Activated T-cell treated with anti-CD3 and anti-CD28 coated beads, Interleukin-2, amount 50 U/mL, for 24 hours (primary cell): ENCODE results near the gene TBCD.
A peak's percentile ranks its signal among the peaks of the same experiment; 100 is the strongest.
"Not testable (repeated sequence)": the region's sequence is repeated elsewhere in the genome, so short reads cannot be mapped to it uniquely, and the experiment has no call there.

Experiments used
- DNase-seq: peaks from one replicate; pipeline ENCODE4 v3.0.0-alpha.2; 2020
- H3K27ac Mint-ChIP-seq: 2 replicates; pipeline ENCODE4 v1.8.0; 2020; ENCODE audit warnings: mild to moderate bottlenecking, mixed read lengths
- H3K27me3 Mint-ChIP-seq: 2 replicates; pipeline ENCODE4 v1.8.0; 2020; ENCODE audit warnings: mixed read lengths
- H3K36me3 Mint-ChIP-seq: 2 replicates; pipeline ENCODE4 v1.8.0; 2020; ENCODE audit warnings: low read depth, mixed read lengths
- H3K4me1 Mint-ChIP-seq: 2 replicates; pipeline ENCODE4 v1.8.0; 2020; ENCODE audit warnings: low read depth, mixed read lengths
- H3K4me3 Mint-ChIP-seq: 2 replicates; pipeline ENCODE4 v1.8.0; 2020; ENCODE audit warnings: mild to moderate bottlenecking, moderate library complexity, mixed read lengths
- H3K9me3 Mint-ChIP-seq: 2 replicates; pipeline ENCODE4 v1.8.0; 2020; ENCODE audit warnings: mixed read lengths

The TBCD gene

GRCh38 chr17:82743344-82744219 is 8.3 kb upstream of the TBCD start:
- DNase-seq, result no peak
- Mint-ChIP-seq H3K36me3 (peaks cover 23% of the 10 kb centered on the region), H3K27me3 (no peaks in the 10 kb centered on the region), H3K4me1 (no peaks in the 10 kb centered on the region), H3K9me3 (peaks cover 20% of the 10 kb centered on the region), H3K4me3 (no peak overlapping the region), H3K27ac (no peak overlapping the region)

GRCh38 chr17:82744736-82745135 is 7.1 kb upstream of the TBCD start:
- Mint-ChIP-seq H3K36me3 (peaks cover 22% of the 10 kb centered on the region), H3K9me3 (peaks cover 20% of the 10 kb centered on the region)
- not testable (repeated sequence) for H3K27me3 Mint-ChIP-seq, H3K4me1 Mint-ChIP-seq, H3K4me3 Mint-ChIP-seq, DNase-seq, H3K27ac Mint-ChIP-seq

GRCh38 chr17:82745524-82745923 is 6.3 kb upstream of the TBCD start:
- Mint-ChIP-seq H3K4me3 (no peak overlapping the region), H3K27me3 (no peaks in the 10 kb centered on the region), H3K9me3 (peaks cover 16% of the 10 kb centered on the region), H3K36me3 (peaks cover 15% of the 10 kb centered on the region), H3K4me1 (no peaks in the 10 kb centered on the region), H3K27ac (no peak overlapping the region)
- DNase-seq, result no peak

- Mint-ChIP-seq H3K27me3 (no peaks in the 10 kb centered on the region), H3K9me3 (peaks cover 6% of the 10 kb centered on the region), H3K27ac (no peak overlapping the region), H3K4me3 (no peak overlapping the region), H3K36me3 (peaks cover 7% of the 10 kb centered on the region), H3K4me1 (peaks cover 11% of the 10 kb centered on the region)
- no peak for DNase-seq
Observed at GRCh38 chr17:82748756-82749155, 3.1 kb upstream of the TBCD start.

- no peak overlapping the region for H3K27ac Mint-ChIP-seq
- peaks cover 6% of the 10 kb centered on the region for H3K9me3 Mint-ChIP-seq
- peaks cover 24% of the 10 kb centered on the region for H3K4me1 Mint-ChIP-seq
- H3K4me3 Mint-ChIP-seq, result peak overlapping the region; percentile 11
- peaks cover 19% of the 10 kb centered on the region for H3K36me3 Mint-ChIP-seq
- H3K27me3 Mint-ChIP-seq, result no peaks in the 10 kb centered on the region
- peak; percentile 42 for DNase-seq
Observed at GRCh38 chr17:82750241-82750908, 1.5 kb upstream of the TBCD start.

- peak overlapping the region; percentile 39 for H3K4me3 Mint-ChIP-seq
- H3K36me3 Mint-ChIP-seq, result peaks cover 26% of the 10 kb centered on the region
Observed at GRCh38 chr17:82751171-82751570, 694 bp upstream of the TBCD start.

GRCh38 chr17:82752371-82753200 is 721 bp downstream of the TBCD start:
- DNase-seq, result no peak

More at GRCh38 chr17:82751171-82751570, 694 bp upstream of the TBCD start:
- DNase-seq, result no peak
- no peak overlapping the region for H3K27ac Mint-ChIP-seq
- peaks cover 24% of the 10 kb centered on the region for H3K4me1 Mint-ChIP-seq
- no peaks in the 10 kb centered on the region for H3K27me3 Mint-ChIP-seq
- peaks cover 4% of the 10 kb centered on the region for H3K9me3 Mint-ChIP-seq

GRCh38 chr17:82753201-82753464 is 1.3 kb downstream of the TBCD start:
- H3K36me3 Mint-ChIP-seq, result peaks cover 44% of the 10 kb centered on the region
- H3K4me3 Mint-ChIP-seq, result peak overlapping the region; percentile 89
- no peaks in the 10 kb centered on the region for H3K27me3 Mint-ChIP-seq
- no peaks in the 10 kb centered on the region for H3K9me3 Mint-ChIP-seq
- DNase-seq, result no peak
- peaks cover 24% of the 10 kb centered on the region for H3K4me1 Mint-ChIP-seq
- H3K27ac Mint-ChIP-seq, result peak overlapping the region; percentile 71

More at GRCh38 chr17:82752371-82753200, 721 bp downstream of the TBCD start:
- no peaks in the 10 kb centered on the region for H3K27me3 Mint-ChIP-seq
- peak overlapping the region; percentile 89 for H3K4me3 Mint-ChIP-seq
- H3K9me3 Mint-ChIP-seq, result no peaks in the 10 kb centered on the region
- H3K4me1 Mint-ChIP-seq, result peaks cover 24% of the 10 kb centered on the region
- peak overlapping the region; percentile 71 for H3K27ac Mint-ChIP-seq
- peaks cover 40% of the 10 kb centered on the region for H3K36me3 Mint-ChIP-seq

GRCh38 chr17:82754297-82755208 is 2.7 kb downstream of the TBCD start:
- H3K9me3 Mint-ChIP-seq, result no peaks in the 10 kb centered on the region
- H3K4me3 Mint-ChIP-seq, result peak overlapping the region; percentile 89
- no peaks in the 10 kb centered on the region for H3K27me3 Mint-ChIP-seq
- H3K27ac Mint-ChIP-seq, result no peak overlapping the region
- DNase-seq, result no peak
- H3K4me1 Mint-ChIP-seq, result peaks cover 24% of the 10 kb centered on the region
- peaks cover 48% of the 10 kb centered on the region for H3K36me3 Mint-ChIP-seq

GRCh38 chr17:82756166-82756565 is 4.3 kb downstream of the TBCD start:
- Mint-ChIP-seq H3K4me1 (peaks cover 24% of the 10 kb centered on the region), H3K4me3 (no peak overlapping the region), H3K9me3 (no peaks in the 10 kb centered on the region), H3K27me3 (no peaks in the 10 kb centered on the region), H3K36me3 (peaks cover 59% of the 10 kb centered on the region), H3K27ac (no peak overlapping the region)
- DNase-seq, result no peak

GRCh38 chr17:82765371-82765770 is 13.5 kb downstream of the TBCD start:
- Mint-ChIP-seq H3K27me3 (no peaks in the 10 kb centered on the region), H3K27ac (no peak overlapping the region), H3K9me3 (no peaks in the 10 kb centered on the region), H3K4me1 (peaks cover 10% of the 10 kb centered on the region), H3K36me3 (peaks cover 84% of the 10 kb centered on the region), H3K4me3 (no peak overlapping the region)
- DNase-seq, result no peak

GRCh38 chr17:82767041-82767754 is 15.3 kb downstream of the TBCD start:
- no peak for DNase-seq
- H3K4me3 Mint-ChIP-seq, result no peak overlapping the region
- H3K27me3 Mint-ChIP-seq, result no peaks in the 10 kb centered on the region
- peaks cover 8% of the 10 kb centered on the region for H3K4me1 Mint-ChIP-seq
- no peaks in the 10 kb centered on the region for H3K9me3 Mint-ChIP-seq
- no peak overlapping the region for H3K27ac Mint-ChIP-seq
- H3K36me3 Mint-ChIP-seq, result peaks cover 91% of the 10 kb centered on the region

- DNase-seq, result no peak
- Mint-ChIP-seq H3K36me3 (peaks cover 91% of the 10 kb centered on the region), H3K27ac (no peak overlapping the region), H3K9me3 (no peaks in the 10 kb centered on the region), H3K4me1 (peaks cover 7% of the 10 kb centered on the region), H3K4me3 (no peak overlapping the region), H3K27me3 (no peaks in the 10 kb centered on the region)
Observed at GRCh38 chr17:82769041-82769440, 17.2 kb downstream of the TBCD start.
